Measurements from ENCODE around the gene BTG1. TPM values are rescaled to one million over a fixed set of nuclear protein-coding genes. Genes with fewer than 3 reads are reported as not detected.

BTG1 gene
- total and polyA plus RNA-seq, 2 of the 4 experiments (the other 2 are of a cell fraction), result 3.8 to 33.5 TPM

DNA sequence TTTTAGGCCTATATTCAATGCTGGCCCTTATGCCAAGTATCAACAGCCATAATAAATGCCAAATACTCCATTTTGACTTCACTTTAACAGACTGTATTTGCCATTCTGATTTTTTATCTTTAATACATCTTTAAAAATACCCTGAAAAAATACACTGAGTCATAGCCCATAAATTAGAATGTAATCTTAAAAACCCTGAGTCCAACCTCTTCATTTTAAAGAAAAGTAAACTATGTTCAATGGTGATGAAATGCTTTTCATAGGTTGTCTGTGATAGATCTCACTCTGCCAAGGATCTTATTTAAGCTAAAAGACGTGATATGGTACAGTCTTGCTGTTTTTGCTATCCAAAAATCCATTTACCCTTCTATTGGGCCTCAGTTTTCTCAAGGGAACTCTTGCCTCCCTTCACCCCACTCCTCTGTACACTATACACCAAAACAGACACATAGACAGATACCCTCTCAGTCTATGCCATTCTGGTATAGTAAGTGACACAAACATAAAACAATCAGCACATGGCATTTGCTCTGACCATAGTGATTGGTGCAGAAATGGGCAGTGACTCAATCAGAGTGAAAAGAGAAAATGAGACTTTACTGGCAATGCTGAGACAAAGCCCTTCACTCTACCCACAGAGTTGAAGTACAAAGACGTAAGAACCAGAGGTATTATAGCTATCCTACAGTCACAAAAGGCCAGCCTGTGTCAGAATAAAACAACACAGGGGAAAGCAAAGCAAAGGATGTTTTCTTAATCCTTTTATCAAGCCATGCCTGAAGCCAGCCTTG lies 49.1 kb downstream of the BTG1 start:
- peak overlapping the region; percentile 31; the same call in 1 of the 3 replicates for H2BK15ac ChIP-seq (ENCODE audit: low read depth, low read length)
- H3K18ac ChIP-seq (ENCODE audit: low read depth, low read length), result peak overlapping the region; percentile 89; the same call in 1 of the 2 replicates
- peak overlapping the region; percentile 7 for H3K23ac ChIP-seq (ENCODE audit: low read depth, low read length)
- peak overlapping the region; percentile 70; the same call in 1 of the 2 replicates for H4K5ac ChIP-seq (ENCODE audit: low read depth, low read length)
- in situ Hi-C loops (cut with MboI; ENCODE audit: low sequenced_read_pairs) (no loop called here), intact Hi-C loops (cut with micrococcal nuclease) (no loop called here), dilution Hi-C loops (cut with HindIII; ENCODE audit: low sequenced_read_pairs, unreplicated experiment) (no loop called here)
- no TSS peak for BruUV-seq (replicated peaks)
- peak overlapping the region; percentile 50 for H2BK20ac ChIP-seq (ENCODE audit: low read depth, low read length)
- no peaks in the 10 kb centered on the region for H4K20me1 ChIP-seq (ENCODE audit: insufficient read depth, low read length)
- no peak overlapping the region for H3K4me3 ChIP-seq (ENCODE audit: insufficient read depth, low read depth, low read length)
- CTCF ChIA-PET, result interaction anchor here (0.6 to 1.9 kb wide), 4 partner anchors 9 to 957 kb away, joined by 3 to 7 read pairs (median 4); no protein-coding TSS in a partner anchor
- no peak overlapping the region for H3K56ac ChIP-seq (ENCODE audit: extremely low read depth, insufficient read depth, low read length)
- no peaks in the 10 kb centered on the region for H3K36me3 ChIP-seq (ENCODE audit: control insufficient read depth, insufficient read depth, low read length)
- H2BK120ac ChIP-seq (ENCODE audit: low read depth, low read length), result peak overlapping the region; percentile 67
- H3K27ac ChIP-seq (ENCODE audit: insufficient read depth, low read length), result no peak overlapping the region
- ATAC-seq (ENCODE audit: low read depth) (peak; percentile 59), DNase-seq (peak; percentile 12)
- peaks cover 10% of the 10 kb centered on the region for H3K9me1 ChIP-seq (ENCODE audit: insufficient read depth, low read length)
- no peak overlapping the region for H3K14ac ChIP-seq (replicated peaks; ENCODE audit: low read depth, low read length)
- peaks cover 5 to 21% of the 10 kb centered on the region in 2 experiments; a peak in 3 of 4 replicates for H3K79me1 ChIP-seq (ENCODE audit: low read depth in 1 of 2, low read length in 2 of 2)
- peak overlapping the region; percentile 56; the same call in 1 of the 2 replicates for H3K4ac ChIP-seq (ENCODE audit: low read depth, low read length)
- no peak overlapping the region for H2AK9ac ChIP-seq (replicated peaks; ENCODE audit: low read depth, low read length, poor library complexity)
- peak overlapping the region; percentile 7 for H2BK5ac ChIP-seq (ENCODE audit: low read depth, low read length, poor library complexity, severe bottlenecking)
- H3K9ac ChIP-seq (ENCODE audit: low read depth, low read length), result no peak overlapping the region
- peaks cover 10% of the 10 kb centered on the region for H3K4me1 ChIP-seq (ENCODE audit: control insufficient read depth, insufficient read depth, low read length)
- H4K91ac ChIP-seq (ENCODE audit: insufficient read depth, low read depth, low read length), result peak overlapping the region; percentile 5
- no peaks in the 10 kb centered on the region for H3K9me3 ChIP-seq (ENCODE audit: control insufficient read depth, insufficient read depth, low read length)
- no peaks in the 10 kb centered on the region for H3K27me3 ChIP-seq (ENCODE audit: control insufficient read depth, insufficient read depth, low read length)
- peak overlapping the region; percentile 45; the same call in 1 of the 2 replicates for H3K4me2 ChIP-seq (ENCODE audit: low read depth, low read length)
- POLR2A ChIA-PET (ENCODE audit: unreplicated experiment), result no interaction called here
- peak overlapping the region in 1 of 2 experiments; percentile 23; a peak in 2 of 4 replicates for H4K8ac ChIP-seq (ENCODE audit: low read depth in 2 of 2, low read length in 2 of 2)
- no peak overlapping the region for H2AK5ac ChIP-seq (ENCODE audit: low read depth, low read length)
- no CpG with 5 or more reads among the region's 2 CpGs for WGBS, 2 experiments (ENCODE audit: extremely low coverage in 2 of 2, insufficient read length in 1 of 2)
- no peak overlapping the region for H2AFZ ChIP-seq (replicated peaks; ENCODE audit: low read length, poor library complexity)
- no peak for TF ChIP-seq MAZ (IDR thresholded peaks at IDR 0.05; ENCODE audit: borderline replicate concordance, low read depth, low read length)
- TF ChIP-seq NFE2L2 (IDR thresholded peaks at IDR 0.05; ENCODE audit: low read depth, low read length), result no peak
- TF ChIP-seq FOS (IDR thresholded peaks at IDR 0.05; ENCODE audit: low read depth, low read length), result no peak
- TF ChIP-seq RCOR1 (IDR thresholded peaks at IDR 0.05; ENCODE audit: insufficient replicate concordance, low read length), result no peak
- TF ChIP-seq POLR2A (IDR thresholded peaks at IDR 0.05; ENCODE audit: low read depth, low read length), result no peak
- TF ChIP-seq BHLHE40 (IDR thresholded peaks at IDR 0.05; ENCODE audit: low read depth, low read length), result no peak
- no peak for TF ChIP-seq CTCF (conservative IDR thresholded peaks at IDR 0.05; ENCODE audit: low read depth, low read length)
- TF ChIP-seq RFX5 (IDR thresholded peaks at IDR 0.05; ENCODE audit: low read depth, low read length), result no peak
- no peak for TF ChIP-seq CEBPB (IDR thresholded peaks at IDR 0.05; ENCODE audit: low read depth, low read length)
- TF ChIP-seq ELK1 (IDR thresholded peaks at IDR 0.05; ENCODE audit: borderline replicate concordance, low read depth, low read length), result no peak
- no peak for TF ChIP-seq USF2 (IDR thresholded peaks at IDR 0.05; ENCODE audit: low read depth, low read length)
- TF ChIP-seq MXI1 (IDR thresholded peaks at IDR 0.05; ENCODE audit: borderline replicate concordance, low read depth, low read length), result no peak
- no peak for TF ChIP-seq MAFK (IDR thresholded peaks at IDR 0.05; ENCODE audit: low read depth, low read length)
- TF ChIP-seq SMC3 (IDR thresholded peaks at IDR 0.05; ENCODE audit: low read depth, low read length), result no peak
